B cell (primary cell): Measurements from ENCODE around the gene THOC5. TPM values are rescaled to one million over a fixed set of nuclear protein-coding genes. Genes with fewer than 3 reads are reported as not detected.

Source experiments
- ATAC-seq: fragments of 200-7000 bp; cut with Tn5 transposase; one replicate; pipeline ENCODE4 v1.10.0; 2021; ENCODE audit warnings: low read depth, mild to moderate bottlenecking, moderate number of reproducible peaks, moderate library complexity
- CTCF ChIA-PET: fragments of 350-600 bp; sonication (Branson Sonifier 250); formaldehyde crosslinking; loops from one replicate; lab custom pipeline; 2021; ENCODE audit warnings: antibody characterized with exemption, inconsistent platforms; lab: Charles Lee
- POLR2A ChIA-PET: fragments of 350-600 bp; sonication (Branson Sonifier 250); formaldehyde crosslinking; loops from one replicate; lab custom pipeline; 2021; ENCODE audit warnings: antibody characterized with exemption; lab: Charles Lee
- DNase-seq: peaks from one replicate; pipeline ENCODE4 v3.0.0; 2013
- H2AFZ ChIP-seq: 2 replicates; pipeline ENCODE4 v1.6.1; 2012; ENCODE audit warnings: mild to moderate bottlenecking, low read depth, low read length; ENCODE audit not compliant: insufficient read depth, poor library complexity, severe bottlenecking
- H3K27ac ChIP-seq, 2 donors: 1 replicate in 1 of 2; 2 replicates in 1 of 2; pipeline ENCODE4 v1.5.1; 2012 to 2013; ENCODE audit warnings: low read length in 2 of 2, mild to moderate bottlenecking in 2 of 2, moderate library complexity in 1 of 2
- H3K27me3 ChIP-seq, 4 experiments: fragments of 200-600 bp in 1 of 4; sonication (generic) in 1 of 4; replicated peaks in 1 of 4; 1 replicate in 2 of 4; 2 replicates in 2 of 4; pipeline versions ENCODE4 v1.6.1 to v1.7.0; 2013 to 2016; ENCODE audit warnings: low read length in 3 of 4, mild to moderate bottlenecking in 2 of 4, mixed read lengths in 1 of 4, moderate library complexity in 1 of 4; ENCODE audit not compliant: insufficient read depth in 4 of 4, control insufficient read depth in 3 of 4; ENCODE audit errors: control extremely low read depth in 1 of 4
- H3K36me3 ChIP-seq, 2 experiments: replicated peaks in 1 of 2; 1 replicate in 1 of 2; 2 replicates in 1 of 2; pipeline versions ENCODE4 v1.6.1 to v1.7.1; 2013; ENCODE audit warnings: low read length in 1 of 2; ENCODE audit not compliant: insufficient read depth in 2 of 2, control insufficient read depth in 1 of 2; ENCODE audit errors: control extremely low read depth in 1 of 2, extremely low read depth in 1 of 2
- H3K4me1 ChIP-seq, 2 donors: fragments of 200-600 bp in 1 of 2; sonication (generic) in 1 of 2; 1 replicate in 1 of 2; 2 replicates in 1 of 2; pipeline versions ENCODE4 v1.5.1 to v1.6.1; 2013 to 2017; ENCODE audit warnings: low read length in 2 of 2; ENCODE audit not compliant: control insufficient read depth in 2 of 2, insufficient read depth in 2 of 2
- H3K4me2 ChIP-seq: replicated peaks from 2 replicates; pipeline ENCODE3; 2012; ENCODE audit warnings: mild to moderate bottlenecking, low read depth, low read length; ENCODE audit not compliant: poor library complexity, severe bottlenecking
- H3K4me3 ChIP-seq, 5 experiments: fragments of 200-600 bp in 1 of 5; sonication (generic) in 1 of 5; 1 replicate in 3 of 5; 2 replicates in 2 of 5; pipeline versions ENCODE4 v1.5.1 to v1.7.0; 2011 to 2016; ENCODE audit warnings: low read length in 4 of 5, mild to moderate bottlenecking in 4 of 5, low read depth in 2 of 5, control low read depth in 1 of 5, moderate library complexity in 1 of 5; ENCODE audit not compliant: insufficient read depth in 1 of 5; ENCODE audit errors: control extremely low read depth in 1 of 5, extremely low read depth in 1 of 5
- H3K79me2 ChIP-seq: fragments of 200-600 bp; sonication (generic); one replicate; pipeline ENCODE4 v1.6.0; 2016; ENCODE audit warnings: low read length; ENCODE audit not compliant: control insufficient read depth, insufficient read depth
- H3K9ac ChIP-seq: fragments of 200-600 bp; sonication (generic); 2 replicates; pipeline ENCODE4 v1.6.1; 2017; ENCODE audit warnings: mild to moderate bottlenecking, low read length, moderate library complexity
- H3K9me3 ChIP-seq, 3 donors: one replicate each; pipeline versions ENCODE4 v1.6.1 to v1.7.1; 2013; ENCODE audit warnings: low read length in 2 of 3; ENCODE audit not compliant: control insufficient read depth in 2 of 3, insufficient read depth in 1 of 3; ENCODE audit errors: control extremely low read depth in 1 of 3
- H4K20me1 ChIP-seq: 2 replicates; pipeline ENCODE4 v1.6.0; 2012; ENCODE audit warnings: mild to moderate bottlenecking, low read length; ENCODE audit not compliant: insufficient read depth, control insufficient read depth, poor library complexity, severe bottlenecking
- H3K27ac Mint-ChIP-seq: one replicate; pipeline ENCODE4 v1.8.0; 2021; ENCODE audit warnings: mixed read lengths
- H3K27me3 Mint-ChIP-seq: one replicate; pipeline ENCODE4 v1.8.0; 2021; ENCODE audit warnings: mixed read lengths
- H3K4me1 Mint-ChIP-seq: one replicate; pipeline ENCODE4 v1.8.0; 2021; ENCODE audit warnings: mixed read lengths
- H3K4me3 Mint-ChIP-seq: one replicate; pipeline ENCODE4 v1.8.0; 2021; ENCODE audit warnings: mixed read lengths
- H3K9me3 Mint-ChIP-seq: one replicate; pipeline ENCODE4 v1.8.0; 2022; ENCODE audit warnings: mixed read lengths; ENCODE audit not compliant: insufficient read depth
- EZH2 ChIP-seq: IDR thresholded peaks from 2 replicates; pipeline ENCODE4 v1.6.1; 2012; ENCODE audit warnings: borderline replicate concordance, low read depth, mild to moderate bottlenecking, moderate library complexity, low read length; ENCODE audit not compliant: insufficient read depth, poor library complexity, severe bottlenecking
- WGBS: methylation state at CpG from one replicate; pipeline ENCODE4 v1.1.5; 2013; ENCODE audit warnings: missing lambda C conversion rate; ENCODE audit not compliant: insufficient coverage; 5-methylcytosine and 5-hydroxymethylcytosine counted together
- intact Hi-C: fragments of 100-400 bp; cut with micrococcal nuclease; formaldehyde crosslinking; loops from one replicate; pipeline ENCODE4 v1.10.0; 2022
- polyA plus RNA-seq: library from polyadenylated mRNA; depleted of rRNA; stranded (reverse); fragments of >200 nt; gene quantifications from 2 replicates; pipeline ENCODE4 v1.2.3, GENCODE V29; 2012
- total RNA-seq, 2 donors: library from RNA; stranded (reverse); fragments of 120-200 nt in 1 of 2; gene quantifications; 1 replicate in 1 of 2; 2 replicates in 1 of 2; pipeline versions ENCODE4 v1.2.3 to v1.2.4, GENCODE V29; 2013 to 2022
- TF ChIP-seq, protein P1 (sequence below): fragments of 200-600 bp; IDR thresholded peaks from one replicate; pipeline ENCODE4 v1.8.0; 2022; ENCODE audit warnings: antibody characterized with exemption, mild to moderate bottlenecking

THOC5 gene
- total and polyA plus RNA-seq, 2 donors (not counting 1 experiment from before 2014, with no cell fraction given): 26.5 to 59.1 TPM

DNA sequence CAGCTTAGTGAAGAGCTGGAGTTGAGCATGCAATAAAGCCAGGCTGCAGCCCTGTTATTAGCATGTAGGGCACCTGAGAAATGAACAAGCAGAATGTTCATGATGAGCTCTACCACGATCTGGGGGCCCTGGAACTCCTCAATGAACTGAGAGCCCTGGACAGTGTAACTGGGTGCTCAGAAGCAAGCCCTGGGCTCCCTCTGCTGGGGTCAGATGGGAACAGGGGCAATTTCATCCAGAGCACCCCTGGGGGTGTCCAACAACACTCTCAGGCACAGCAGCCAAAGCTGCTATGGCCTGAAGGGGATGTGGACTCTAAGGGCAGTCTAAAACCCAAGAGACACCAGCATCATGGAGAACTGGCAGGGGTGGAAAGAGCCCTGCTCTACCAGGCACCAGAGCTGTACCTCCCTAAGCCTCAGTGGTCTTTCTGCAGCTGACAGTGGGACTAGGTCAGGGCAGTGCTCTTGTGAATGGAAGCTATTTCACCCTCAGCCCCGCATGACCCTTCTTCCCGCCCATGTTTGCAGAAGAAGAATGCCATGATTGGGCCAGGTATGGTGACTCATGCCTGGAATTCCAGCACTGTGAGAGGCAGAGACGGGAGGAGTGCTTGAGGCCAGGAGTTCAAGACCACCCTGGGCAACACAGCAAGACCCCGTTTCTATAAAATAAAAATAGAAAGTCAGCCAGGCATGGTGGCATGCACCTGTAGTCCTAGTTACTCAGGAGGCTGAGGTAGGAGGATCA, 28.9 kb downstream of the THOC5 start:
- Histone ChIP-seq H3K36me3 (peaks cover 16 to 83% of the 10 kb centered on the region in 2 experiments), H4K20me1 (no peaks in the 10 kb centered on the region), H3K9ac (no peak overlapping the region), H3K27ac (no peak overlapping the region), H2AFZ (no peak overlapping the region), H3K9me3 (no peaks in the 10 kb centered on the region), H3K79me2 (peaks cover 7% of the 10 kb centered on the region), H3K4me3 (no peak overlapping the region), H3K4me2 (no peak overlapping the region), H3K27me3 (no peaks in the 10 kb centered on the region), H3K4me1 (no peaks in the 10 kb centered on the region)
- Mint-ChIP-seq H3K4me3 (no peak overlapping the region), H3K27ac (no peak overlapping the region), H3K27me3 (no peaks in the 10 kb centered on the region), H3K4me1 (no peaks in the 10 kb centered on the region), H3K9me3 (no peaks in the 10 kb centered on the region)
- TF ChIP-seq, protein P1, sequence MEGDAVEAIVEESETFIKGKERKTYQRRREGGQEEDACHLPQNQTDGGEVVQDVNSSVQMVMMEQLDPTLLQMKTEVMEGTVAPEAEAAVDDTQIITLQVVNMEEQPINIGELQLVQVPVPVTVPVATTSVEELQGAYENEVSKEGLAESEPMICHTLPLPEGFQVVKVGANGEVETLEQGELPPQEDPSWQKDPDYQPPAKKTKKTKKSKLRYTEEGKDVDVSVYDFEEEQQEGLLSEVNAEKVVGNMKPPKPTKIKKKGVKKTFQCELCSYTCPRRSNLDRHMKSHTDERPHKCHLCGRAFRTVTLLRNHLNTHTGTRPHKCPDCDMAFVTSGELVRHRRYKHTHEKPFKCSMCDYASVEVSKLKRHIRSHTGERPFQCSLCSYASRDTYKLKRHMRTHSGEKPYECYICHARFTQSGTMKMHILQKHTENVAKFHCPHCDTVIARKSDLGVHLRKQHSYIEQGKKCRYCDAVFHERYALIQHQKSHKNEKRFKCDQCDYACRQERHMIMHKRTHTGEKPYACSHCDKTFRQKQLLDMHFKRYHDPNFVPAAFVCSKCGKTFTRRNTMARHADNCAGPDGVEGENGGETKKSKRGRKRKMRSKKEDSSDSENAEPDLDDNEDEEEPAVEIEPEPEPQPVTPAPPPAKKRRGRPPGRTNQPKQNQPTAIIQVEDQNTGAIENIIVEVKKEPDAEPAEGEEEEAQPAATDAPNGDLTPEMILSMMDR: peak; percentile 63
- no peak for TF ChIP-seq EZH2
- DNase-seq (peak; percentile 61), ATAC-seq (peak; percentile 91)
- intact Hi-C loops: loop anchor here (1.0 kb wide), 1 partner anchor 129 kb away; no protein-coding TSS in a partner anchor
- WGBS: 90% methylated on average over 4 of the region's 5 CpGs
- ChIA-PET POLR2A (no interaction called here), CTCF (interaction anchor here (0.6 to 3.4 kb wide), 18 partner anchors 22 to 220 kb away, joined by 3 to 106 read pairs (median 4); partner anchors contain the start of genes AP1B1, GAS2L1 and THOC5)

DNA sequence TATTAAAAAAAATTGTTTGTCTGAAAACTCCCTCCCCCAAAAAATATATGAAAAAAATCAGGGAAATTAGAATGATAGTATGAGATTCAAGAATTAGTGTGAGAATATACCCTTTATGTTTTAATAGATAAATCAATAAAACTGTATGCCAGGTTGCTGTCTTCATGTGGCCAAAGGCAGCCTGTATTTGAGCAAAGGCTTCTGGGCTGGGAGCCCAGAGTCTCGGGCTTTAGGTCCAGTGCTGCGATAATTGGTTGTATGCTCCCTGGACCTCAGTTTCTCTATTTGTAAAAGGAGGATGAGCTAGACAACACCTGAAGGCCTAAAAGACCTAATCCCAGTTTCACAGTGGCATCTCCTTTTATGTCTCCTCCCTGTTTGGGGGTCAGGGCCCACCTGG, 29.8 kb downstream of the THOC5 start:
- POLR2A ChIA-PET: no interaction called here
- H3K4me3 ChIP-seq: no peak overlapping the region
- Mint-ChIP-seq H3K9me3 (no peaks in the 10 kb centered on the region), H3K27me3 (no peaks in the 10 kb centered on the region), H3K27ac (no peak overlapping the region), H3K4me3 (no peak overlapping the region), H3K4me1 (no peaks in the 10 kb centered on the region)
- no peak for ATAC-seq
- 100% methylated on average over 2 of the region's 2 CpGs for WGBS
- no peaks in the 10 kb centered on the region for H3K9me3 ChIP-seq
- peaks cover 7% of the 10 kb centered on the region for H3K79me2 ChIP-seq
- no peaks in the 10 kb centered on the region for H4K20me1 ChIP-seq
- H3K4me1 ChIP-seq: no peaks in the 10 kb centered on the region
- CTCF ChIA-PET: interaction anchor here (0.6 to 3.4 kb wide), 15 partner anchors 21 to 220 kb away, joined by 3 to 106 read pairs (median 5); partner anchors contain the start of genes AP1B1, GAS2L1 and THOC5
- DNase-seq: no peak
- no peak overlapping the region for H3K27ac ChIP-seq
- intact Hi-C loops: loop anchor here (1.0 kb wide), 1 partner anchor 128 kb away; no protein-coding TSS in a partner anchor
- no peak overlapping the region for H2AFZ ChIP-seq
- peaks cover 23 to 84% of the 10 kb centered on the region in 2 experiments for H3K36me3 ChIP-seq
- no peaks in the 10 kb centered on the region for H3K27me3 ChIP-seq
- H3K4me2 ChIP-seq: no peak overlapping the region
- TF ChIP-seq, protein P1: no peak
- no peak for TF ChIP-seq EZH2
- no peak overlapping the region for H3K9ac ChIP-seq
